A549 (cell line): ENCODE measurements around the gene WBP11. TPM values are rescaled to one million over a fixed set of nuclear protein-coding genes. Genes with fewer than 3 reads are reported as not detected.

ENCODE experiments used
- ATAC-seq, 2 experiments: fragments of 200-7000 bp in 1 of 2; fragments of >200 bp in 1 of 2; cut with Nextera tagmentation in 1 of 2; cut with Tn5 transposase in 1 of 2; 3 replicates each; pipeline versions ENCODE4 v1.8.0 to v1.9.1; 2018 to 2020; ENCODE audit warnings: mild to moderate bottlenecking in 1 of 2, moderate library complexity in 1 of 2
- CTCF ChIA-PET: fragments of 300-600 bp; sonication (Branson Sonifier 250); formaldehyde crosslinking; extraction: SDS; loops from one replicate; lab custom pipeline; 2021; ENCODE audit warnings: antibody characterized with exemption, inconsistent platforms; lab: Yijun Ruan, JAX
- POLR2A ChIA-PET: fragments of 350-600 bp; formaldehyde crosslinking; extraction: SDS; loops from one replicate; lab custom pipeline; 2021; ENCODE audit warnings: antibody characterized with exemption, inconsistent platforms; lab: Yijun Ruan, JAX
- DNase-seq, 2 experiments: peaks; one replicate each; pipeline versions ENCODE4 v3.0.0 to v3.0.0-alpha.2; 2011 to 2016; ENCODE audit warnings: low read depth in 1 of 2, low spot score in 1 of 2
- FAIRE-seq: peaks from 2 replicates; lab custom pipeline; 2011; peaks lifted over from hg19 to GRCh38; lab: Jason Lieb, UNC
- H3K27ac ChIP-seq, 2 experiments: fragments of >200 bp; sonication (Bioruptor Twin); formaldehyde crosslinking; 3 replicates each; pipeline ENCODE4 v1.5.1; 2016 to 2017
- H3K4me1 ChIP-seq: fragments of >200 bp; sonication (Bioruptor Twin); formaldehyde crosslinking; 3 replicates; pipeline ENCODE4 v1.6.1; 2016
- H3K4me2 ChIP-seq: fragments of >200 bp; sonication (Bioruptor Twin); formaldehyde crosslinking; 3 replicates; pipeline ENCODE4 v1.6.1; 2016
- H3K4me3 ChIP-seq: fragments of >200 bp; sonication (Bioruptor Twin); formaldehyde crosslinking; 3 replicates; pipeline ENCODE4 v1.5.1; 2016
- H3K9me3 ChIP-seq: fragments of >200 bp; sonication (Bioruptor Twin); formaldehyde crosslinking; 3 replicates; pipeline ENCODE4 v1.6.1; 2016
- ATOH8 ChIP-seq: fragments of 250-450 bp; sonication (Bioruptor Pico); IDR thresholded peaks from 2 replicates; pipeline ENCODE4 v1.5.0; 2020; ENCODE audit warnings: low read depth, mild to moderate bottlenecking, moderate library complexity
- CHD4 ChIP-seq: fragments of 200-600 bp; sonication (generic); IDR thresholded peaks from 2 replicates; pipeline ENCODE4 v1.6.1; 2016; ENCODE audit warnings: antibody characterized with exemption, mild to moderate bottlenecking, borderline replicate concordance
- CTCF ChIP-seq: fragments of >200 bp; sonication (Bioruptor Twin); formaldehyde crosslinking; IDR thresholded peaks from 3 replicates; pipeline ENCODE4 v1.5.1; 2016
- EHMT2 ChIP-seq: fragments of 200-600 bp; sonication (generic); IDR thresholded peaks from 2 replicates; pipeline ENCODE4 v1.6.1; 2016; ENCODE audit warnings: antibody characterized with exemption, low read depth, mild to moderate bottlenecking, moderate library complexity
- HOXB13 ChIP-seq: fragments of 250-450 bp; sonication (Bioruptor Pico); IDR thresholded peaks from 2 replicates; pipeline ENCODE4 v1.5.0; 2020; ENCODE audit warnings: low read depth, mild to moderate bottlenecking, moderate library complexity
- HOXB5 ChIP-seq: fragments of 250-450 bp; sonication (Bioruptor Pico); IDR thresholded peaks from 2 replicates; pipeline ENCODE4 v1.5.0; 2020; ENCODE audit warnings: mild to moderate bottlenecking, moderate library complexity
- JUNB ChIP-seq: fragments of >200 bp; sonication (Bioruptor Twin); formaldehyde crosslinking; IDR thresholded peaks from 2 replicates; pipeline ENCODE4 v1.6.1; 2016
- MAX ChIP-seq: IDR thresholded peaks from 2 replicates; pipeline ENCODE4 v1.6.1; 2012
- MYC ChIP-seq: IDR thresholded peaks from 2 replicates; pipeline ENCODE4 v1.6.1; 2012; ENCODE audit warnings: mild to moderate bottlenecking, inconsistent platforms, low read length, improper control_type of control experiment, borderline replicate concordance
- NFE2L2 ChIP-seq: fragments of 150-350 bp; conservative IDR thresholded peaks from 2 replicates; pipeline ENCODE4 v1.6.1; 2014; ENCODE audit warnings: low read length
- NPAS2 ChIP-seq: fragments of 250-450 bp; sonication (Bioruptor Pico); IDR thresholded peaks from 2 replicates; pipeline ENCODE4 v1.8.0; 2022; ENCODE audit warnings: mild to moderate bottlenecking, moderate library complexity, borderline replicate concordance
- PHF8 ChIP-seq: fragments of 200-600 bp; sonication (generic); IDR thresholded peaks from 2 replicates; pipeline ENCODE4 v1.6.1; 2016; ENCODE audit warnings: low read depth, mild to moderate bottlenecking, antibody characterized with exemption, moderate library complexity, borderline replicate concordance
- RFX5 ChIP-seq: fragments of 450-650 bp; IDR thresholded peaks from 2 replicates; pipeline ENCODE4 v1.7.1; 2014; ENCODE audit warnings: antibody characterized with exemption, mild to moderate bottlenecking, moderate library complexity
- SREBF2 ChIP-seq: fragments of 450-650 bp; IDR thresholded peaks from 2 replicates; pipeline ENCODE4 v1.6.1; 2014; ENCODE audit warnings: mild to moderate bottlenecking, moderate library complexity
- ZC3H11A ChIP-seq: fragments of 450-650 bp; IDR thresholded peaks from 2 replicates; pipeline ENCODE4 v1.6.1; 2014; ENCODE audit warnings: antibody characterized with exemption, mild to moderate bottlenecking
- ZNF302 ChIP-seq: fragments of 250-450 bp; sonication (Bioruptor Pico); IDR thresholded peaks from 2 replicates; pipeline ENCODE4 v1.9.0; 2021; ENCODE audit warnings: inconsistent platforms, mild to moderate bottlenecking, moderate library complexity
- ZSCAN20 ChIP-seq: fragments of 250-450 bp; sonication (Bioruptor Pico); IDR thresholded peaks from 2 replicates; pipeline ENCODE4 v1.8.0; 2022; ENCODE audit warnings: mild to moderate bottlenecking, moderate library complexity
- WGBS: methylation state at CpG from one replicate; pipeline ENCODE4 v1.1.6; 2017; ENCODE audit errors: missing lambda C conversion rate; 5-methylcytosine and 5-hydroxymethylcytosine counted together
- polyA plus RNA-seq, 4 experiments: library from polyadenylated mRNA; depleted of rRNA in 3 of 4; stranded (reverse); fragments of >200 nt; fragmentation: RNase III in 1 of 4; extraction: RNeasy Plus Mini Kit Qiagen cat#74134 plus additional on column Dnase treatment in 1 of 4; gene quantifications; 2 replicates in 3 of 4; 3 replicates in 1 of 4; pipeline ENCODE4 v1.2.3, GENCODE V29; 2011 to 2017

Gene WBP11
- polyA plus RNA-seq, 2 of the 4 experiments (the other 2 are of a cell fraction) = 45.7 to 50.3 TPM

- Histone ChIP-seq H3K4me2 (peak overlapping the region; percentile 50; the same call in 2 of the 3 replicates), H3K4me1 (no peaks in the 10 kb centered on the region), H3K27ac (no peak overlapping the region), H3K4me3 (no peak overlapping the region), H3K9me3 (peaks cover 13% of the 10 kb centered on the region; the same call in 1 of the 3 replicates)
- POLR2A ChIA-PET = interaction anchor here (0.7 to 0.9 kb wide), 3 partner anchors 14 to 19 kb away, joined by 3 to 8 read pairs (median 3); a partner anchor contains a TSS
- 41% methylated on average over 17 of the region's 17 CpGs for WGBS
- ATAC-seq (peak; percentile 39 to 58; a peak in 4 of 6 replicates), DNase-seq (peak in 1 of 2 experiments; percentile 33), FAIRE-seq (no peak)
- CTCF ChIA-PET = interaction anchor here (0.6 to 2.0 kb wide), 9 partner anchors 10 to 598 kb away, joined by 3 to 18 read pairs (median 3); no protein-coding TSS in a partner anchor
- TF ChIP-seq SREBF2 = no peak
- peak; percentile 28; the same call in 1 of the 3 replicates for TF ChIP-seq CTCF
- TF ChIP-seq, all 56 proteins: peak for 1
Measured at GRCh38 chr12:14756334-14757143, 46.7 kb downstream of the WBP11 start.

GRCh38 chr12:14751986-14752385 lies 51.3 kb downstream of the WBP11 start:
- ATAC-seq (no peak), DNase-seq (no peak), FAIRE-seq (peak; percentile 13)
- ChIA-PET CTCF (interaction anchor here (1.1 kb wide), 1 partner anchor 514 kb away, joined by 5 read pairs; no protein-coding TSS in a partner anchor), POLR2A (no interaction called here)
- H3K27ac ChIP-seq = no peak overlapping the region
- H3K4me1 ChIP-seq = no peaks in the 10 kb centered on the region
- H3K4me2 ChIP-seq = no peak overlapping the region
- no peak overlapping the region for H3K4me3 ChIP-seq
- TF ChIP-seq MAX = no peak
- no peak for TF ChIP-seq EHMT2
- TF ChIP-seq ZSCAN20 (CRISPR knock-in tag) = no peak
- no peak for TF ChIP-seq HOXB5 (CRISPR knock-in tag)
- TF ChIP-seq HOXB13 (CRISPR knock-in tag) = no peak
- TF ChIP-seq ZNF302 (CRISPR knock-in tag) = no peak
- TF ChIP-seq JUNB = no peak
- TF ChIP-seq PHF8 = no peak
- TF ChIP-seq MYC = no peak
- TF ChIP-seq NPAS2 (CRISPR knock-in tag) = no peak
- H3K9me3 ChIP-seq = no peaks in the 10 kb centered on the region

- no peaks in the 10 kb centered on the region for H3K9me3 ChIP-seq
- no peak for TF ChIP-seq ZC3H11A
- TF ChIP-seq ATOH8 (CRISPR knock-in tag) = no peak
- no peak for TF ChIP-seq CHD4
- no peak for TF ChIP-seq NFE2L2
- no peak for TF ChIP-seq RFX5
- TF ChIP-seq, all 56 proteins: peak for 0
- Histone ChIP-seq H3K4me1 (no peaks in the 10 kb centered on the region), H3K27ac (no peak overlapping the region), H3K4me2 (no peak overlapping the region), H3K4me3 (no peak overlapping the region)
- no peak for ATAC-seq
- FAIRE-seq = no peak
- ChIA-PET CTCF (interaction anchor here (1.5 kb wide), 1 partner anchor 19 kb away, joined by 4 read pairs; no protein-coding TSS in a partner anchor), POLR2A (no interaction called here)
- WGBS = 13% methylated on average over 1 of the region's 1 CpG
- DNase-seq = no peak
Measured at GRCh38 chr12:14743061-14743460, 60.2 kb downstream of the WBP11 start.
